ENCODE measurements around the gene CFAP20DC.

Gene CFAP20DC

GRCh38 chr3:58837141-58837843 lies 212.5 kb downstream of the CFAP20DC start:
- no peak for TF ChIP-seq CTCF (IDR thresholded peaks at IDR 0.05; ENCODE audit: low read length)
- TF ChIP-seq EZH2 (optimal IDR thresholded peaks at IDR 0.05; ENCODE audit: low read depth, low read length), result no peak
- TF ChIP-seq EZH2phosphoT487 (IDR thresholded peaks at IDR 0.05; ENCODE audit: low read length), result no peak
- no peaks in the 10 kb centered on the region for H3F3A ChIP-seq (ENCODE audit: insufficient read depth, low read length)
- no peaks in the 10 kb centered on the region for H3K4me1 ChIP-seq (ENCODE audit: low read length)
- no peak overlapping the region for H3K4me3 ChIP-seq (ENCODE audit: low read length)
- no peaks in the 10 kb centered on the region for H3K9me3 ChIP-seq (replicated peaks; ENCODE audit: insufficient read depth, low read length)
- no peaks in the 10 kb centered on the region for H3K36me3 ChIP-seq (replicated peaks; ENCODE audit: insufficient read depth, low read length)
- H3K27me3 ChIP-seq (replicated peaks; ENCODE audit: insufficient read depth, low read length), result no peaks in the 10 kb centered on the region
- H3K4me2 ChIP-seq (ENCODE audit: low read depth, low read length), result no peak overlapping the region
- no peak overlapping the region for H3K9ac ChIP-seq (ENCODE audit: low read length)
- no peak overlapping the region for H2AFZ ChIP-seq (ENCODE audit: low read length)
- no peak for DNase-seq
- no peak overlapping the region for H3K27ac ChIP-seq (ENCODE audit: low read length)
- no peaks in the 10 kb centered on the region for H3K9me2 ChIP-seq (replicated peaks; ENCODE audit: insufficient read depth, low read length)
- H3K79me2 ChIP-seq (ENCODE audit: low read length), result no peaks in the 10 kb centered on the region
- H4K20me1 ChIP-seq (ENCODE audit: insufficient read depth, low read length), result no peaks in the 10 kb centered on the region

- no peak overlapping the region for H3K4me3 ChIP-seq (ENCODE audit: low read length)
- DNase-seq, result no peak
- no peak overlapping the region for H3K9ac ChIP-seq (ENCODE audit: low read length)
- TF ChIP-seq CTCF (IDR thresholded peaks at IDR 0.05; ENCODE audit: low read length) (no peak), EZH2phosphoT487 (IDR thresholded peaks at IDR 0.05; ENCODE audit: low read length) (no peak)
- H3K9me2 ChIP-seq (replicated peaks; ENCODE audit: insufficient read depth, low read length), result no peaks in the 10 kb centered on the region
- H3K9me3 ChIP-seq (replicated peaks; ENCODE audit: insufficient read depth, low read length), result no peaks in the 10 kb centered on the region
- no peaks in the 10 kb centered on the region for H3K36me3 ChIP-seq (replicated peaks; ENCODE audit: insufficient read depth, low read length)
- no peaks in the 10 kb centered on the region for H3K27me3 ChIP-seq (replicated peaks; ENCODE audit: insufficient read depth, low read length)
- no peaks in the 10 kb centered on the region for H3K4me1 ChIP-seq (ENCODE audit: low read length)
- no peak overlapping the region for H2AFZ ChIP-seq (ENCODE audit: low read length)
- H4K20me1 ChIP-seq (ENCODE audit: insufficient read depth, low read length), result no peaks in the 10 kb centered on the region
- H3K79me2 ChIP-seq (ENCODE audit: low read length), result no peaks in the 10 kb centered on the region
- H3K4me2 ChIP-seq (ENCODE audit: low read depth, low read length), result no peak overlapping the region
- H3F3A ChIP-seq (ENCODE audit: insufficient read depth, low read length), result no peaks in the 10 kb centered on the region
- no peak overlapping the region for H3K27ac ChIP-seq (ENCODE audit: low read length)
Measured at GRCh38 chr3:58835086-58835485, 214.7 kb downstream of the CFAP20DC start.

GRCh38 chr3:58833491-58833890 lies 216.3 kb downstream of the CFAP20DC start:
- DNase-seq, result no peak
- no peaks in the 10 kb centered on the region for H3F3A ChIP-seq (ENCODE audit: insufficient read depth, low read length)
- no peak overlapping the region for H3K9ac ChIP-seq (ENCODE audit: low read length)
- H3K4me1 ChIP-seq (ENCODE audit: low read length), result no peaks in the 10 kb centered on the region
- no peaks in the 10 kb centered on the region for H3K9me3 ChIP-seq (replicated peaks; ENCODE audit: insufficient read depth, low read length)
- TF ChIP-seq CTCF (IDR thresholded peaks at IDR 0.05; ENCODE audit: low read length) (no peak), EZH2phosphoT487 (IDR thresholded peaks at IDR 0.05; ENCODE audit: low read length) (no peak), EZH2 (optimal IDR thresholded peaks at IDR 0.05; ENCODE audit: low read depth, low read length) (no peak)
- H3K36me3 ChIP-seq (replicated peaks; ENCODE audit: insufficient read depth, low read length), result no peaks in the 10 kb centered on the region
- H3K4me2 ChIP-seq (ENCODE audit: low read depth, low read length), result no peak overlapping the region
- H3K4me3 ChIP-seq (ENCODE audit: low read length), result no peak overlapping the region
- H4K20me1 ChIP-seq (ENCODE audit: insufficient read depth, low read length), result no peaks in the 10 kb centered on the region
- no peak overlapping the region for H3K27ac ChIP-seq (ENCODE audit: low read length)
- no peak overlapping the region for H2AFZ ChIP-seq (ENCODE audit: low read length)
- no peaks in the 10 kb centered on the region for H3K79me2 ChIP-seq (ENCODE audit: low read length)
- H3K27me3 ChIP-seq (replicated peaks; ENCODE audit: insufficient read depth, low read length), result no peaks in the 10 kb centered on the region
- no peaks in the 10 kb centered on the region for H3K9me2 ChIP-seq (replicated peaks; ENCODE audit: insufficient read depth, low read length)
